PC-9 (cell line): ENCODE data around the gene RFC2. TPM values are rescaled to one million over a fixed set of nuclear protein-coding genes. Genes with fewer than 3 reads are reported as not detected.

Experiments used
- BruUV-seq: library from RNA; stranded (reverse); fragments of 400-500 nt; replicated peaks from 2 replicates; lab custom pipeline; 2021; lab: Mats Ljungman, UMichigan
- CTCF ChIA-PET: fragments of 300-600 bp; sonication (Branson Sonifier 250); formaldehyde crosslinking; loops from one replicate; lab custom pipeline; 2022; ENCODE audit warnings: antibody characterized with exemption; lab: Charles Lee
- POLR2A ChIA-PET: fragments of 300-600 bp; sonication (Branson Sonifier 250); formaldehyde crosslinking; loops from one replicate; lab custom pipeline; 2022; ENCODE audit warnings: antibody characterized with exemption; ENCODE audit not compliant: unreplicated experiment; lab: Charles Lee
- DNase-seq, 2 experiments: peaks; one replicate each; pipeline versions ENCODE4 v3.0.0 to v3.0.0-alpha.2; 2015 to 2022; ENCODE audit warnings: mixed read lengths in 1 of 2
- H2AFZ ChIP-seq: fragments of 200-600 bp; sonication (generic); 2 replicates; pipeline ENCODE4 v1.8.1; 2017; ENCODE audit warnings: antibody characterized with exemption
- H3F3A ChIP-seq: fragments of 200-600 bp; sonication (generic); 2 replicates; pipeline ENCODE4 v1.8.1; 2017; ENCODE audit warnings: antibody characterized with exemption, mild to moderate bottlenecking, low read depth; ENCODE audit not compliant: insufficient read depth
- H3K27ac ChIP-seq: fragments of 200-600 bp; sonication (generic); 2 replicates; pipeline ENCODE4 v1.6.1; 2016; ENCODE audit warnings: mixed run types
- H3K27me3 ChIP-seq: fragments of 200-600 bp; sonication (generic); 2 replicates; pipeline ENCODE4 v1.6.1; 2016; ENCODE audit warnings: low read depth, mixed run types; ENCODE audit not compliant: insufficient read depth
- H3K36me3 ChIP-seq: fragments of 200-600 bp; sonication (generic); 2 replicates; pipeline ENCODE4 v1.6.1; 2016; ENCODE audit warnings: low read depth, mixed run types
- H3K4me1 ChIP-seq: fragments of 200-600 bp; sonication (generic); replicated peaks from 2 replicates; pipeline ENCODE4 v1.6.1; 2016; ENCODE audit warnings: mixed run types; ENCODE audit not compliant: insufficient read depth
- H3K4me2 ChIP-seq: fragments of 200-600 bp; sonication (generic); 2 replicates; pipeline ENCODE4 v1.6.1; 2017; ENCODE audit warnings: mixed run types
- H3K4me3 ChIP-seq: fragments of 200-600 bp; sonication (generic); 2 replicates; pipeline ENCODE4 v1.6.1; 2016; ENCODE audit warnings: mixed run types
- H3K79me2 ChIP-seq: fragments of 200-600 bp; sonication (generic); 2 replicates; pipeline ENCODE4 v1.6.1; 2017; ENCODE audit warnings: low read depth, mixed run types
- H3K9me2 ChIP-seq: fragments of 200-600 bp; sonication (generic); 2 replicates; pipeline ENCODE4 v1.8.1; 2017; ENCODE audit warnings: mild to moderate bottlenecking; ENCODE audit not compliant: insufficient read depth
- H3K9me3 ChIP-seq: fragments of 200-600 bp; sonication (generic); 2 replicates; pipeline ENCODE4 v1.8.1; 2016; ENCODE audit warnings: low read depth; ENCODE audit not compliant: insufficient read depth
- H4K20me1 ChIP-seq: fragments of 200-600 bp; sonication (generic); 2 replicates; pipeline ENCODE4 v1.8.1; 2017; ENCODE audit not compliant: insufficient read depth
- EZH2 ChIP-seq: fragments of 200-600 bp; sonication (generic); IDR thresholded peaks from 2 replicates; pipeline ENCODE4 v1.8.0; 2017; ENCODE audit warnings: antibody characterized with exemption, low read depth
- intact Hi-C: fragments of 100-400 bp; cut with micrococcal nuclease; formaldehyde crosslinking; loops from one replicate; pipeline ENCODE4 v1.10.0; 2022; ENCODE audit not compliant: unreplicated experiment
- total RNA-seq: library from RNA; stranded (reverse); gene quantifications from 2 replicates; pipeline ENCODE4 v1.2.3, GENCODE V29; 2021
- TF ChIP-seq, protein P1 (sequence below): fragments of 200-600 bp; sonication (generic); conservative IDR thresholded peaks from 2 replicates; pipeline ENCODE4 v1.6.1; 2017; ENCODE audit warnings: mixed run types, antibody characterized with exemption, mild to moderate bottlenecking, moderate library complexity

Gene RFC2
- total RNA-seq, 1 experiment from 2014 or later: 75.7 TPM

GRCh38 chr7:74271742-74272141, 17.5 kb upstream of the RFC2 start:
- H4K20me1 ChIP-seq: no peaks in the 10 kb centered on the region
- peak overlapping the region; percentile 53; the same call in 1 of the 2 replicates for H3K27ac ChIP-seq
- no peaks in the 10 kb centered on the region for H3K9me2 ChIP-seq
- DNase-seq: peak in 1 of 2 experiments; percentile 57
- H3K4me1 ChIP-seq: peaks cover 18% of the 10 kb centered on the region
- no peak overlapping the region for H3K4me2 ChIP-seq
- intact Hi-C loops: no loop called here
- H3K79me2 ChIP-seq: no peaks in the 10 kb centered on the region
- POLR2A ChIA-PET: no interaction called here
- CTCF ChIA-PET: interaction anchor here (0.5 kb wide), 1 partner anchor 16 kb away, joined by 3 read pairs; no protein-coding TSS in a partner anchor
- no TSS peak for BruUV-seq
- no peak overlapping the region for H2AFZ ChIP-seq
- no peak for TF ChIP-seq EZH2
- TF ChIP-seq, protein P1, sequence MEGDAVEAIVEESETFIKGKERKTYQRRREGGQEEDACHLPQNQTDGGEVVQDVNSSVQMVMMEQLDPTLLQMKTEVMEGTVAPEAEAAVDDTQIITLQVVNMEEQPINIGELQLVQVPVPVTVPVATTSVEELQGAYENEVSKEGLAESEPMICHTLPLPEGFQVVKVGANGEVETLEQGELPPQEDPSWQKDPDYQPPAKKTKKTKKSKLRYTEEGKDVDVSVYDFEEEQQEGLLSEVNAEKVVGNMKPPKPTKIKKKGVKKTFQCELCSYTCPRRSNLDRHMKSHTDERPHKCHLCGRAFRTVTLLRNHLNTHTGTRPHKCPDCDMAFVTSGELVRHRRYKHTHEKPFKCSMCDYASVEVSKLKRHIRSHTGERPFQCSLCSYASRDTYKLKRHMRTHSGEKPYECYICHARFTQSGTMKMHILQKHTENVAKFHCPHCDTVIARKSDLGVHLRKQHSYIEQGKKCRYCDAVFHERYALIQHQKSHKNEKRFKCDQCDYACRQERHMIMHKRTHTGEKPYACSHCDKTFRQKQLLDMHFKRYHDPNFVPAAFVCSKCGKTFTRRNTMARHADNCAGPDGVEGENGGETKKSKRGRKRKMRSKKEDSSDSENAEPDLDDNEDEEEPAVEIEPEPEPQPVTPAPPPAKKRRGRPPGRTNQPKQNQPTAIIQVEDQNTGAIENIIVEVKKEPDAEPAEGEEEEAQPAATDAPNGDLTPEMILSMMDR: no peak
- H3F3A ChIP-seq: peaks cover 33% of the 10 kb centered on the region; the same call in 1 of the 2 replicates
- no peak overlapping the region for H3K4me3 ChIP-seq
- no peaks in the 10 kb centered on the region for H3K9me3 ChIP-seq
- H3K27me3 ChIP-seq: no peaks in the 10 kb centered on the region
- no peaks in the 10 kb centered on the region for H3K36me3 ChIP-seq

DNA sequence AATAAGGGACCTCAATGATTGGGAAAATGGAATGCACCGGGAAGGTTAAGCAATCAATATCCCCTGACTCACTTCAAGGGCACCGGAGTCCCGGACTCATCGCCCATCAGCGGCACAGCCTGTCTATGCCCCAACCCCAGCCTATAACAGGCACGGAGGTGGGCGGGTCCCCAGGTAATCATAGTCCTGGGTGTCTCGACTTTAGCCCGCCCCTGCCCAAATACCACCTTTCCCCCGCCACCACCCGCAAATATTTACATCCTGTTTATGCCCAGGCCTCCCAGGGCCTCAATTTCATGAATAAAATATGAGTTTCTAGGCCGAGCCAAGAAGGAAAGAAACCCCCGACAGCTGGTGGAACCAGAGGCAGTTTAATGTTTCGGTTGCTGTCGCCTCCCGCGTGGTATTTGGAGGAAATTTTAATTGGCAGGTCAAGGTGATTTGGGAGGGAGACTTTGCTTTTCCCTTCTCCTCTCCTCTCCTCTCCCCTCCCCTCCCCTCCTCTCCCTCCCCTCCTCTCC, 15.6 kb upstream of the RFC2 start:
- Histone ChIP-seq H3K4me3 (peak overlapping the region; percentile 57), H3K4me1 (peaks cover 18% of the 10 kb centered on the region), H4K20me1 (no peaks in the 10 kb centered on the region), H3K27ac (no peak overlapping the region), H2AFZ (peak overlapping the region; percentile 84), H3K36me3 (no peaks in the 10 kb centered on the region), H3K9me2 (no peaks in the 10 kb centered on the region), H3K9me3 (no peaks in the 10 kb centered on the region), H3K27me3 (no peaks in the 10 kb centered on the region), H3F3A (peaks cover 31% of the 10 kb centered on the region; the same call in 1 of the 2 replicates), H3K79me2 (no peaks in the 10 kb centered on the region), H3K4me2 (peak overlapping the region; percentile 70)
- DNase-seq: peak; percentile 66 to 76
- CTCF ChIA-PET: interaction anchor here (0.7 kb wide), 1 partner anchor 10 kb away, joined by 3 read pairs; no protein-coding TSS in a partner anchor
- intact Hi-C loops: loop anchor here (1.0 kb wide), 1 partner anchor 18 kb away; no protein-coding TSS in a partner anchor
- POLR2A ChIA-PET: no interaction called here
- no peak for TF ChIP-seq EZH2
- TF ChIP-seq, protein P1: no peak
- no TSS peak for BruUV-seq

DNA sequence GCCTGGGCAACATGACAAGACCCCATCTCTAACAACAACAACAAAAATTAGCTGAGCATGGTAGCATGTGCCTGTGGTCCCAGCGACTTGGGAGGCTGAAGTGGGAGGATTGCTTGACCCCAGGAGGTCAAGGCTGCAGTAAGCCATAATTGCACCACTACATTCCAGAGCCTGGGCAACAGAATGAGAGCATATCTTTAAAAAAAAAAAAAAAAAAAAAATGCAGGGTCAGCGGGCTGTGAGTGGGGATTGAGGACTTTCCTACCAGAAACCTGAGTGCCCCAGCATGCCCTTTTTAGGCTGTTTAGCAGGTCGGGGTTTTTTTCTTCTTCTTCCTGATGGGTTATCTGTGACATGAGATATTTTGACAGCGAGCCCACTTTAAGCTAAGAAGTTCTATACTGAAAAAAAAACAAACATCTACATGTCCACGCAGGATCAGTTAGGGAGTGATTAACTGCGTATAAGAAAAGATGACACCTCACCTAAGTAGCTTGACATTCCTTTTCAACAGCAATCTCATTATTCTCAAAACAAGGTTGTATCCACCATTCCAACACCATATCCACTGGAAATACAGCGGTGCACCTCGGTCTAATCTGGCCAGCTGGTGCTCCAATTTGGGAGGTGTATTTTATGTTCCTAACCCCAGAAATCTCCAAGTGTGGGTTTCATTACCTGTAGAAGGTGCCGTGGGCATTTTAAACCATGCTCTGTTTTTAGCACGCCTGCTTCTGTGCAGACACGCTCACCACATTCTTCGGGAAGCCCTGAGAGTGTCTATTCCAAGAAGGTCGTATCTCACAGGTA, 13.8 kb upstream of the RFC2 start:
- Histone ChIP-seq H4K20me1 (no peaks in the 10 kb centered on the region), H3K4me2 (no peak overlapping the region), H3F3A (peaks cover 36% of the 10 kb centered on the region), H3K27ac (no peak overlapping the region), H3K9me3 (no peaks in the 10 kb centered on the region), H3K4me3 (no peak overlapping the region), H3K27me3 (no peaks in the 10 kb centered on the region), H2AFZ (no peak overlapping the region), H3K9me2 (no peaks in the 10 kb centered on the region), H3K4me1 (peaks cover 22% of the 10 kb centered on the region), H3K36me3 (no peaks in the 10 kb centered on the region), H3K79me2 (no peaks in the 10 kb centered on the region)
- CTCF ChIA-PET: interaction anchor here (0.5 to 0.7 kb wide), 2 partner anchors 22 to 125 kb away, joined by 5 to 6 read pairs; no protein-coding TSS in a partner anchor
- TF ChIP-seq, protein P1: no peak
- TF ChIP-seq EZH2: no peak
- intact Hi-C loops: no loop called here
- BruUV-seq: no TSS peak
- DNase-seq: no peak
- POLR2A ChIA-PET: interaction anchor here (0.5 kb wide), 1 partner anchor 21 kb away, joined by 10 read pairs; the partner anchor contains the start of gene CLIP2
